ENCODE measurements around the gene CDCA8. TPM values are rescaled to one million over a fixed set of nuclear protein-coding genes. Genes with fewer than 3 reads are reported as not detected.

The CDCA8 gene
- total and polyA plus RNA-seq, 7 donors = under 0.01 to 21.4 (median 2.7) TPM; not detected in 1

DNA sequence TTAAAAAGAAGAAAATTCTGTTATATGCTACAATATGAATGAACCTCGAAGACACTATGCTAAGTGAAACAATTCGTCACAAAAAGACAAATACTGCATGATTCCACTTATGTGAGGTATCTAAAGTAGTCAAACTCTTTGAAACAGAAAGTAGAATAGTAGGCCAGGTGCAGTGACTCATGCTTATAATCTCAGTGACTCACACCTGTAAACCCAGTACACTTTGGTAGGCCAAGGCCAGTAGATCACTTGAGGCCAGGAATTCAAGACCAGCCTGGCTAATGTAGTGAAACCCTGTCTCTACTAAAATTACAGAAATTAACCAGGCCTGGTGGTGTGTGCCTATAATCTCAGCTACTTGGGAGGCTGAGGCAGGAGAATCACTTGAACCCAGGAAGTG is 46.9 kb downstream of the CDCA8 start:
- no peaks in the 10 kb centered on the region for H3K4me1 ChIP-seq
- WGBS, 2 donors = 21 to 73% methylated on average over 2 of the region's 2 CpGs
- H3K27ac ChIP-seq = no peak overlapping the region
- H3K27me3 ChIP-seq = peaks cover 3 to 30% (median 13%) of the 10 kb centered on the region in 3 donors
- TF ChIP-seq EP300 (IDR thresholded peaks at IDR 0.05) (no peak), POLR2A (IDR thresholded peaks at IDR 0.05) (no peak), POLR2AphosphoS5 (IDR thresholded peaks at IDR 0.05) (no peak)
- TF ChIP-seq, protein P1, sequence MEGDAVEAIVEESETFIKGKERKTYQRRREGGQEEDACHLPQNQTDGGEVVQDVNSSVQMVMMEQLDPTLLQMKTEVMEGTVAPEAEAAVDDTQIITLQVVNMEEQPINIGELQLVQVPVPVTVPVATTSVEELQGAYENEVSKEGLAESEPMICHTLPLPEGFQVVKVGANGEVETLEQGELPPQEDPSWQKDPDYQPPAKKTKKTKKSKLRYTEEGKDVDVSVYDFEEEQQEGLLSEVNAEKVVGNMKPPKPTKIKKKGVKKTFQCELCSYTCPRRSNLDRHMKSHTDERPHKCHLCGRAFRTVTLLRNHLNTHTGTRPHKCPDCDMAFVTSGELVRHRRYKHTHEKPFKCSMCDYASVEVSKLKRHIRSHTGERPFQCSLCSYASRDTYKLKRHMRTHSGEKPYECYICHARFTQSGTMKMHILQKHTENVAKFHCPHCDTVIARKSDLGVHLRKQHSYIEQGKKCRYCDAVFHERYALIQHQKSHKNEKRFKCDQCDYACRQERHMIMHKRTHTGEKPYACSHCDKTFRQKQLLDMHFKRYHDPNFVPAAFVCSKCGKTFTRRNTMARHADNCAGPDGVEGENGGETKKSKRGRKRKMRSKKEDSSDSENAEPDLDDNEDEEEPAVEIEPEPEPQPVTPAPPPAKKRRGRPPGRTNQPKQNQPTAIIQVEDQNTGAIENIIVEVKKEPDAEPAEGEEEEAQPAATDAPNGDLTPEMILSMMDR (IDR thresholded peaks at IDR 0.05) = no peak
- DNase-seq = no peak
- intact Hi-C loops (cut with DNase I) = no loop called here
- H3K9me3 ChIP-seq = peaks cover 0 to 2% (median 0%) of the 10 kb centered on the region in 4 donors
- no peaks in the 10 kb centered on the region for H3K36me3 ChIP-seq
- no peak overlapping the region for H3K4me3 ChIP-seq

DNA sequence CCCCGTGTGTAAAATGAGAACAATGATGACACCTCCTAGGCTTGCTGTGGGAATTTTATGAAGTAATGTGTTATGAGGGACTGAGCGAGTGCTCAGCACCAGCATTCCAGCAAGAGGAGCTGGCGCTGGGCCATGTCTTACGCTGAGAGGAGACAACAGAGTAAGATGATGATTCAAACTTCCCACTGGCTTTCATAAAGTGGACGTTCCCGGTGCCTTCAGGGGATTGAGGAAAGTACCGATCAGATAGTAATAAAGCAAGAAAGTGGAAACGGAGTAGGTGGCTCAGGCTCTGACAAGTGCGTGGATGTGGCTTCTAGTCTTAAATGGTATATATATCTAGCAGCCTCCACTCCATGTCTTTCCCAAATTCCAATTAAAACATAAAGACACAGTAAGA is 48.8 kb downstream of the CDCA8 start:
- H3K27me3 ChIP-seq = peaks cover 0 to 14% (median 4%) of the 10 kb centered on the region in 3 donors
- H3K36me3 ChIP-seq = no peaks in the 10 kb centered on the region
- peaks cover 0 to 2% (median 0%) of the 10 kb centered on the region in 4 donors for H3K9me3 ChIP-seq
- H3K4me3 ChIP-seq = no peak overlapping the region
- TF ChIP-seq EP300 (IDR thresholded peaks at IDR 0.05) = no peak
- TF ChIP-seq, protein P1 (IDR thresholded peaks at IDR 0.05) = no peak
- TF ChIP-seq POLR2AphosphoS5 (IDR thresholded peaks at IDR 0.05) = no peak
- no peak for TF ChIP-seq POLR2A (IDR thresholded peaks at IDR 0.05)
- H3K4me1 ChIP-seq = no peaks in the 10 kb centered on the region
- DNase-seq = no peak
- intact Hi-C loops (cut with DNase I) = no loop called here
- no peak overlapping the region for H3K27ac ChIP-seq
- WGBS, 2 donors = 83 to 89% methylated on average over 9 of the region's 9 CpGs

DNA sequence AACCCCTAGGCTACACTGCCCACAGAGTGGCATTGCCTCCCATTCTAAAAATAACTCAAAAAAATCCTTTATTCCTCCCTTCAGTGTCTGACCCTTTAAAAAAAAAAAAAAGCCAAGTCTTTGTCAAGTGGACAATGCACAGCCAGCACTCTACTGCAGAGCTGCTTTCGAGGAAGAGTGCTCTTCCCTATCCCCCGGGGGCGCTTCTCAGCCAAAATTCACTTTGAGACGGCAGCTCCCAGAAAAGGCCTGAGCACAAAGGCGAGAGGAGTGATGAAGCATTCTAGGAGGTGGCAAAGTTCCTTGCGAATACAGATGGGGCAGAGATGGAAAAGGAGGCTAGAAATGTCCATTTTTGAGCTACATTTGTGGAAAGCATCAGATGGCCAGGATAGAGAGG is 49.3 kb downstream of the CDCA8 start:
- no peak for TF ChIP-seq POLR2A (IDR thresholded peaks at IDR 0.05)
- TF ChIP-seq EP300 (IDR thresholded peaks at IDR 0.05) = no peak
- TF ChIP-seq, protein P1 (IDR thresholded peaks at IDR 0.05) = no peak
- TF ChIP-seq POLR2AphosphoS5 (IDR thresholded peaks at IDR 0.05) = no peak
- intact Hi-C loops (cut with DNase I) = no loop called here
- H3K4me1 ChIP-seq = no peaks in the 10 kb centered on the region
- peaks cover 0 to 14% (median 4%) of the 10 kb centered on the region in 3 donors for H3K27me3 ChIP-seq
- no peak overlapping the region for H3K4me3 ChIP-seq
- H3K9me3 ChIP-seq = peaks cover 0 to 3% (median under 1%) of the 10 kb centered on the region in 4 donors
- no peaks in the 10 kb centered on the region for H3K36me3 ChIP-seq
- H3K27ac ChIP-seq = no peak overlapping the region
- no peak for DNase-seq
- 50 to 78% methylated on average over 6 of the region's 6 CpGs for WGBS, 2 donors

DNA sequence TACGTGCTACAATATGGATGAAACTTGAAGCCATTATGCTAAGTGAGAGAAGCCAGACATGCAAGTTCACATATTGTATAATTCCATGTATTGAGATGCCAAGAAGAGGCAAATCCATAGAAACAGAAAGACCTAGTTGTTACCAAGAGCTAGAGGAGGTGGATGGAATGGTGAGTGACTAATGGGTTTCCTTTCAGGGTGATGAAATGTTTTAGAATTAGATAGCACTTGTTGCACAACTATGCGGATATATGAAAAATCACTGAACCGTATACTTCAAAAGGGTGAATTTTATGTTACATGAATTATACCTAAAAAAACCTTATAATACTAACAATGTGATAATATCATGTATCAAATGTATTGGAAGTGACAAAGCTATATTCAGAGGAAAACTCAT is 54.5 kb downstream of the CDCA8 start:
- 96 to 97% methylated on average over 3 of the region's 3 CpGs for WGBS, 2 donors
- intact Hi-C loops (cut with DNase I) = no loop called here
- no peak overlapping the region for H3K27ac ChIP-seq
- no peaks in the 10 kb centered on the region for H3K4me1 ChIP-seq
- peaks cover 0 to 7% (median 1%) of the 10 kb centered on the region in 4 donors for H3K9me3 ChIP-seq
- no peaks in the 10 kb centered on the region for H3K36me3 ChIP-seq
- no peak for DNase-seq
- no peak overlapping the region for H3K4me3 ChIP-seq
- TF ChIP-seq EP300 (IDR thresholded peaks at IDR 0.05) = no peak
- TF ChIP-seq POLR2A (IDR thresholded peaks at IDR 0.05) = no peak
- TF ChIP-seq, protein P1 (IDR thresholded peaks at IDR 0.05) = no peak
- no peak for TF ChIP-seq POLR2AphosphoS5 (IDR thresholded peaks at IDR 0.05)
- H3K27me3 ChIP-seq = peaks cover under 1 to 43% (median 20%) of the 10 kb centered on the region in 3 donors

DNA sequence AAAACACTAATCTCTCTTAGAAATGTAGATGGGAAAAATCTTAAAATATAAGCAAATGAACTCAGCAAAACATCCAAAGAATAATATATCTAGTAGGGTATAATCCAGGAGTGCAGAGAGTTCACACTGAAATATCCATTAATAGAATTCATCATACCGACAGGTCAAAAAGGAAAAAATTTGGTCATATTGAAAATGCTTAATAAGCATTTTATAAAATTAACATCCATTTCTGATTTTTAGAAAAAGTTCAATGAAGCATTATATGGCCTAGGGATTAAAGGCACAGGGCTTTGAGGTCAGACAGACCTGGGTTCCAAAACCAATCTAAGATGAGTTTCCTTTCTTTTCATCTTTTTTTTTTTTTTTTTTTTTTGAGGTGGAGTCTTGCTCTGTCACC is 56.2 kb downstream of the CDCA8 start:
- no peak for DNase-seq
- WGBS, 2 donors = 90 to 95% methylated on average over 1 of the region's 1 CpG
- H3K4me1 ChIP-seq = peaks cover 0 to 11% (median 6%) of the 10 kb centered on the region in 4 donors
- no peak overlapping the region for H3K27ac ChIP-seq
- intact Hi-C loops (cut with DNase I) = no loop called here
- peaks cover 0 to 5% (median 1%) of the 10 kb centered on the region in 4 donors for H3K9me3 ChIP-seq
- peaks cover 16 to 60% (median 37%) of the 10 kb centered on the region in 3 donors for H3K27me3 ChIP-seq
- no peaks in the 10 kb centered on the region for H3K36me3 ChIP-seq
- TF ChIP-seq, protein P1 (IDR thresholded peaks at IDR 0.05) = no peak
- no peak overlapping the region for H3K4me3 ChIP-seq
